Panc1 (cell line): ENCODE data around the gene TAPBP. TPM values are rescaled to one million over a fixed set of nuclear protein-coding genes. Genes with fewer than 3 reads are reported as not detected.

ENCODE experiments used
- ATAC-seq: fragments of 200-7000 bp; cut with Tn5 transposase; 2 replicates; pipeline ENCODE4 v1.9.1; 2020; ENCODE audit warnings: mild to moderate bottlenecking, moderate library complexity
- BruUV-seq: library from RNA; stranded (reverse); fragments of 400-500 nt; replicated peaks from 2 replicates; lab custom pipeline; 2021; lab: Mats Ljungman, UMichigan
- CTCF ChIA-PET: fragments of 300-600 bp; sonication (Branson Sonifier 250); formaldehyde crosslinking; loops from one replicate; lab custom pipeline; 2022; ENCODE audit warnings: antibody characterized with exemption; lab: Charles Lee
- POLR2A ChIA-PET: fragments of 300-600 bp; sonication (Branson Sonifier 250); formaldehyde crosslinking; loops from one replicate; lab custom pipeline; 2022; ENCODE audit warnings: antibody characterized with exemption; lab: Charles Lee
- DNase-seq: peaks from one replicate; pipeline ENCODE4 v3.0.0-alpha.2; 2010; ENCODE audit warnings: low read depth, low spot score
- H3K27ac ChIP-seq: 2 replicates; pipeline ENCODE4 v1.5.1; 2011; ENCODE audit warnings: mild to moderate bottlenecking, low read length, inconsistent platforms
- H3K27me3 ChIP-seq: fragments of 200-500 bp; sonication (Bioruptor generic); 2 replicates; pipeline ENCODE4 v1.6.0; 2014; ENCODE audit warnings: low read length, inconsistent platforms; ENCODE audit not compliant: control insufficient read depth, insufficient read depth
- H3K36me3 ChIP-seq: fragments of 200-500 bp; sonication (Bioruptor generic); 2 replicates; pipeline ENCODE4 v1.5.1; 2014; ENCODE audit warnings: inconsistent platforms, mild to moderate bottlenecking, low read length, moderate library complexity; ENCODE audit not compliant: control insufficient read depth, insufficient read depth
- H3K4me1 ChIP-seq: 2 replicates; pipeline ENCODE4 v1.5.1; 2011; ENCODE audit warnings: inconsistent platforms, mild to moderate bottlenecking, low read length, moderate library complexity; ENCODE audit not compliant: control insufficient read depth, insufficient read depth
- H3K4me3 ChIP-seq, 2 experiments: 2 replicates each; pipeline ENCODE4 v1.5.1; 2011 to 2012; ENCODE audit warnings: low read depth in 2 of 2, low read length in 2 of 2, mild to moderate bottlenecking in 2 of 2, inconsistent platforms in 1 of 2, moderate library complexity in 1 of 2
- H3K9me3 ChIP-seq: fragments of 200-500 bp; sonication (Bioruptor generic); 2 replicates; pipeline ENCODE4 v1.5.1; 2014; ENCODE audit warnings: low read depth, mild to moderate bottlenecking, inconsistent platforms, low read length, moderate library complexity; ENCODE audit not compliant: control insufficient read depth, insufficient read depth
- CTCF ChIP-seq: fragments of 450-650 bp; IDR thresholded peaks from 2 replicates; pipeline ENCODE4 v1.5.1; 2017; ENCODE audit warnings: mild to moderate bottlenecking
- POLR2AphosphoS5 ChIP-seq: IDR thresholded peaks from 2 replicates; pipeline ENCODE4 v1.6.1; 2012; ENCODE audit warnings: mild to moderate bottlenecking, low read depth, low read length, moderate library complexity
- REST ChIP-seq, 2 experiments: IDR thresholded peaks; 2 replicates each; pipeline ENCODE4 v1.6.1; 2011 to 2012; ENCODE audit warnings: low read depth in 2 of 2, control low read depth in 1 of 2, low read length in 1 of 2, mild to moderate bottlenecking in 1 of 2, moderate library complexity in 1 of 2; ENCODE audit not compliant: insufficient read depth in 1 of 2
- SIN3A ChIP-seq: IDR thresholded peaks from 2 replicates; pipeline ENCODE4 v1.6.1; 2012; ENCODE audit warnings: low read depth, mild to moderate bottlenecking, low read length, moderate library complexity, borderline replicate concordance; ENCODE audit not compliant: insufficient read depth
- TCF7L2 ChIP-seq: IDR thresholded peaks from 2 replicates; pipeline ENCODE4 v1.6.1; 2011; ENCODE audit warnings: mild to moderate bottlenecking, low read depth, low read length, inconsistent platforms
- in situ Hi-C: cut with HindIII; loops from 2 replicates; pipeline ENCODE4 v1.10.0; 2016; ENCODE audit warnings: low sequenced_read_pairs, low pct_unique_long_range_greater_than_20kb
- intact Hi-C: fragments of 100-400 bp; cut with micrococcal nuclease; formaldehyde crosslinking; loops from one replicate; pipeline ENCODE4 v1.10.0; 2022; ENCODE audit not compliant: unreplicated experiment
- total RNA-seq: library from RNA; stranded (reverse); gene quantifications from one replicate; pipeline ENCODE4 v1.2.1, GENCODE V29; 2021; ENCODE audit not compliant: unreplicated experiment

The TAPBP gene
- total RNA-seq, 1 experiment from 2014 or later, result 246 TPM

GRCh38 chr6:33251395-33252012 lies 62.4 kb downstream of the TAPBP start:
- intact Hi-C loops (no loop called here), in situ Hi-C loops (no loop called here)
- POLR2A ChIA-PET, result interaction anchor here (1.2 kb wide), 1 partner anchor 10 kb away, joined by 4 read pairs; no protein-coding TSS in a partner anchor
- no peak for ATAC-seq
- CTCF ChIA-PET, result no interaction called here
- Histone ChIP-seq H3K27ac (no peak overlapping the region; the same call in 1 of the 2 replicates), H3K36me3 (peaks cover 4% of the 10 kb centered on the region; the same call in 1 of the 2 replicates), H3K9me3 (no peaks in the 10 kb centered on the region), H3K4me1 (peaks cover 14% of the 10 kb centered on the region), H3K4me3 (no peak overlapping the region), H3K27me3 (no peaks in the 10 kb centered on the region)
- TF ChIP-seq SIN3A (no peak), REST (IDR thresholded peaks at IDR 0.05; ENCODE audit: insufficient read depth in 1 of 2, low read depth in 2 of 2, low read length in 1 of 2) (no peak), POLR2AphosphoS5 (no peak), CTCF (no peak), TCF7L2 (no peak)
- BruUV-seq, result TSS peak; percentile 44
- no peak for DNase-seq

GRCh38 chr6:33250731-33251130 lies 63.1 kb downstream of the TAPBP start:
- Histone ChIP-seq H3K4me1 (peaks cover 14% of the 10 kb centered on the region), H3K27ac (peak overlapping the region; percentile 98; the same call in 1 of the 2 replicates), H3K9me3 (no peaks in the 10 kb centered on the region), H3K27me3 (no peaks in the 10 kb centered on the region), H3K4me3 (no peak overlapping the region), H3K36me3 (peaks cover 4% of the 10 kb centered on the region; the same call in 1 of the 2 replicates)
- no peak for TF ChIP-seq TCF7L2
- no peak for TF ChIP-seq CTCF
- no peak for TF ChIP-seq SIN3A
- no peak for TF ChIP-seq REST (IDR thresholded peaks at IDR 0.05; ENCODE audit: insufficient read depth in 1 of 2, low read depth in 2 of 2, low read length in 1 of 2)
- no peak for TF ChIP-seq POLR2AphosphoS5
- CTCF ChIA-PET, result no interaction called here
- POLR2A ChIA-PET, result interaction anchor here (1.1 to 1.2 kb wide), 2 partner anchors 10 to 279 kb away, joined by 4 read pairs; no protein-coding TSS in a partner anchor
- ATAC-seq (no peak), DNase-seq (no peak)
- in situ Hi-C loops, result no loop called here
- intact Hi-C loops, result no loop called here
- BruUV-seq, result no TSS peak
